Tibial nerve (tissue), 4 donors: ENCODE results near the gene GSTA4. TPM values are rescaled to one million over a fixed set of nuclear protein-coding genes. Genes with fewer than 3 reads are reported as not detected.

ENCODE experiments used
- DNase-seq, 2 donors: peaks; one replicate each; pipeline ENCODE4 v3.0.0-alpha.2; 2019; ENCODE audit warnings: low spot score in 2 of 2
- H3K27ac ChIP-seq, 4 donors: fragments of 200-600 bp; sonication (generic) in 3 of 4; one replicate each; pipeline ENCODE4 v1.5.1; 2017 to 2019; ENCODE audit warnings: mild to moderate bottlenecking in 1 of 4
- H3K27me3 ChIP-seq, 2 donors: fragments of 200-600 bp; sonication (generic) in 1 of 2; one replicate each; pipeline versions ENCODE4 v1.5.1 to v1.6.0; 2017 to 2019
- H3K36me3 ChIP-seq, 3 donors: fragments of 200-600 bp; sonication (generic); one replicate each; pipeline ENCODE4 v1.5.1; 2018 to 2019
- H3K4me1 ChIP-seq, 4 donors: fragments of 200-600 bp; sonication (generic) in 3 of 4; one replicate each; pipeline ENCODE4 v1.5.1; 2017 to 2019
- H3K4me3 ChIP-seq, 4 donors: fragments of 200-600 bp; sonication (generic) in 3 of 4; one replicate each; pipeline ENCODE4 v1.5.1; 2017 to 2019; ENCODE audit warnings: mild to moderate bottlenecking in 1 of 4, moderate library complexity in 1 of 4
- H3K9me3 ChIP-seq, 4 donors: fragments of 200-600 bp; sonication (generic) in 3 of 4; one replicate each; pipeline ENCODE4 v1.5.1; 2017 to 2019
- CTCF ChIP-seq, 5 experiments: fragments of 200-600 bp in 3 of 5; fragments of 450-650 bp in 2 of 5; sonication (generic) in 3 of 5; IDR thresholded peaks; one replicate each; pipeline ENCODE4 v1.5.1; 2016 to 2019; ENCODE audit warnings: antibody characterized with exemption in 5 of 5, mild to moderate bottlenecking in 3 of 5, moderate library complexity in 2 of 5
- EP300 ChIP-seq, 2 donors: sonication (generic); formaldehyde crosslinking; IDR thresholded peaks; one replicate each; pipeline ENCODE4 v1.6.1; 2017; ENCODE audit warnings: antibody characterized with exemption in 2 of 2, mild to moderate bottlenecking in 1 of 2
- POLR2A ChIP-seq, 2 donors: fragments of 450-650 bp; IDR thresholded peaks; one replicate each; pipeline ENCODE4 v1.6.1; 2017; ENCODE audit warnings: antibody characterized with exemption in 2 of 2, mild to moderate bottlenecking in 2 of 2, moderate library complexity in 2 of 2
- WGBS, 2 donors: methylation state at CpG; one replicate each; pipeline ENCODE4 v1.1.5; 2018; 5-methylcytosine and 5-hydroxymethylcytosine counted together
- total RNA-seq, 4 donors: library from RNA; depleted of rRNA; stranded (reverse); fragments of >200 nt; gene quantifications; one replicate each; pipeline ENCODE4 v1.1.0, GENCODE V29; 2016

The GSTA4 gene
- total RNA-seq, 4 donors from 2014 or later: 24.3 to 34.7 (median 29.1) TPM

- H3K4me3 ChIP-seq: no peak overlapping the region
- no peak for DNase-seq
- no peak for TF ChIP-seq EP300 (IDR thresholded peaks at IDR 0.05)
- TF ChIP-seq POLR2A (IDR thresholded peaks at IDR 0.05): no peak
- TF ChIP-seq CTCF (IDR thresholded peaks at IDR 0.05): no peak
- H3K4me1 ChIP-seq: peaks cover 0 to 7% (median 0%) of the 10 kb centered on the region in 4 donors
- WGBS, 2 donors: 82 to 85% methylated on average over 5 of the region's 5 CpGs
- H3K27me3 ChIP-seq: no peaks in the 10 kb centered on the region
- H3K36me3 ChIP-seq: peaks cover 0 to 51% (median 0%) of the 10 kb centered on the region in 3 donors
- no peaks in the 10 kb centered on the region for H3K9me3 ChIP-seq
- no peak overlapping the region for H3K27ac ChIP-seq
Measured at GRCh38 chr6:53027131-53027718, 32.1 kb upstream of the GSTA4 start.

- 54 to 57% methylated on average over 3 of the region's 3 CpGs for WGBS, 2 donors
- Histone ChIP-seq H3K4me1 (peaks cover 0 to 4% (median 0%) of the 10 kb centered on the region in 4 donors), H3K27ac (no peak overlapping the region), H3K27me3 (no peaks in the 10 kb centered on the region), H3K4me3 (no peak overlapping the region), H3K36me3 (peaks cover 0 to 46% (median 0%) of the 10 kb centered on the region in 3 donors), H3K9me3 (no peaks in the 10 kb centered on the region)
- TF ChIP-seq EP300 (IDR thresholded peaks at IDR 0.05) (no peak), POLR2A (IDR thresholded peaks at IDR 0.05) (no peak), CTCF (IDR thresholded peaks at IDR 0.05) (no peak)
- no peak for DNase-seq
Measured at GRCh38 chr6:53026526-53026925, 31.4 kb upstream of the GSTA4 start.

- Histone ChIP-seq H3K9me3 (no peaks in the 10 kb centered on the region), H3K36me3 (peaks cover 0 to 26% (median 2%) of the 10 kb centered on the region in 3 donors), H3K27ac (no peak overlapping the region), H3K4me3 (no peak overlapping the region), H3K27me3 (no peaks in the 10 kb centered on the region), H3K4me1 (peaks cover 0 to 4% (median 0%) of the 10 kb centered on the region in 4 donors)
- no peak for DNase-seq
- WGBS, 2 donors: 57 to 79% methylated on average over 1 of the region's 1 CpG
- no peak for TF ChIP-seq POLR2A (IDR thresholded peaks at IDR 0.05)
- no peak for TF ChIP-seq CTCF (IDR thresholded peaks at IDR 0.05)
- TF ChIP-seq EP300 (IDR thresholded peaks at IDR 0.05): no peak
Measured at GRCh38 chr6:53023323-53023722, 28.2 kb upstream of the GSTA4 start.

GRCh38 chr6:53020005-53020744, 25.1 kb upstream of the GSTA4 start:
- Histone ChIP-seq H3K27me3 (no peaks in the 10 kb centered on the region), H3K36me3 (peaks cover 0 to 35% (median 21%) of the 10 kb centered on the region in 3 donors), H3K27ac (no peak overlapping the region), H3K4me1 (peaks cover 0 to 4% (median 0%) of the 10 kb centered on the region in 4 donors), H3K9me3 (no peaks in the 10 kb centered on the region), H3K4me3 (no peak overlapping the region)
- TF ChIP-seq POLR2A (IDR thresholded peaks at IDR 0.05) (no peak), CTCF (IDR thresholded peaks at IDR 0.05) (no peak), EP300 (IDR thresholded peaks at IDR 0.05) (no peak)
- DNase-seq: no peak
- 60 to 78% methylated on average over 3 of the region's 3 CpGs for WGBS, 2 donors

- H3K4me1 ChIP-seq: peaks cover 0 to 14% (median 0%) of the 10 kb centered on the region in 4 donors
- DNase-seq: no peak
- TF ChIP-seq EP300 (IDR thresholded peaks at IDR 0.05) (no peak), POLR2A (IDR thresholded peaks at IDR 0.05) (no peak), CTCF (IDR thresholded peaks at IDR 0.05) (no peak)
- H3K9me3 ChIP-seq: no peaks in the 10 kb centered on the region
- peaks cover 0 to 51% (median 25%) of the 10 kb centered on the region in 3 donors for H3K36me3 ChIP-seq
- no peak overlapping the region for H3K27ac ChIP-seq
- H3K27me3 ChIP-seq: no peaks in the 10 kb centered on the region
- no peak overlapping the region for H3K4me3 ChIP-seq
- WGBS, 2 donors: 84 to 88% methylated on average over 2 of the region's 2 CpGs
Measured at GRCh38 chr6:53018446-53018845, 23.4 kb upstream of the GSTA4 start.
